Stimulated activated effector memory CD8-positive, alpha-beta T cell treated with anti-CD3 and anti-CD28 coated beads, Interleukin-12 subunit alpha, Interleukin-12 subunit beta, amount 100 ng/mL, for 72 hours (primary cell): Measurements from ENCODE around the gene VPS11.

Experiments used
- ATAC-seq: fragments of 150-1000 bp; cut with Tn5 transposase; 2 replicates; pipeline ENCODE4 v1.10.0; 2021
- DNase-seq, 2 donors: peaks; one replicate each; pipeline ENCODE4 v3.0.0; 2021 to 2022; ENCODE audit warnings: low spot score in 2 of 2
- H3K27ac Mint-ChIP-seq: one replicate; pipeline ENCODE4 v1.8.0; 2022; ENCODE audit warnings: mild to moderate bottlenecking, mixed read lengths
- H3K36me3 Mint-ChIP-seq: one replicate; pipeline ENCODE4 v1.8.0; 2022; ENCODE audit warnings: mild to moderate bottlenecking, mixed read lengths
- H3K4me1 Mint-ChIP-seq: one replicate; pipeline ENCODE4 v1.8.0; 2022; ENCODE audit warnings: mixed read lengths
- H3K4me3 Mint-ChIP-seq: one replicate; pipeline ENCODE4 v1.8.0; 2022; ENCODE audit warnings: mild to moderate bottlenecking, mixed read lengths
- H3K9me3 Mint-ChIP-seq: one replicate; pipeline ENCODE4 v1.8.0; 2022; ENCODE audit warnings: mixed read lengths

The VPS11 gene

DNA sequence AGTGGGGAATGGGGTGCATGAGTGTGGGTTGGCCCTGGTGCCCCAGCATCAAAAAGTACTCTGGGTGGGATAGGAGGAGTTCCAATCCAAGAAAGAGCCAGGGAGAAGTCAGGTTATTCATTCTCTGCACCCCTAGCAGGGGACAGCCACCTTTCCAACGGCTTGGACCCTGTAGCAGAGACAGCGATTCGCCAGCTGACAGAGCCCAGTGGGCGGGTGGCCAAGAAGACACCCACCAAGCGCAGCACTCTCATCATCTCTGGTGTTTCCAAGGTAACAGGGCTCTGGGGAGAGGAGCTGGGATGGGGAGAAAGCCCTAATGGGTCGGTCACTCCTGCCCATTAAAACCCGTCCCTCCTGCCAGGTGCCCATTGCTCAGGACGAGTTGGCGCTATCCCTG is 46.1 kb downstream of the VPS11 start:
- H3K36me3 Mint-ChIP-seq: peaks cover 59% of the 10 kb centered on the region
- no peak for ATAC-seq
- no peaks in the 10 kb centered on the region for H3K9me3 Mint-ChIP-seq
- H3K27ac Mint-ChIP-seq: peak overlapping the region; percentile 5
- peaks cover 33% of the 10 kb centered on the region for H3K4me1 Mint-ChIP-seq
- no peak overlapping the region for H3K4me3 Mint-ChIP-seq
- no peak for DNase-seq

DNA sequence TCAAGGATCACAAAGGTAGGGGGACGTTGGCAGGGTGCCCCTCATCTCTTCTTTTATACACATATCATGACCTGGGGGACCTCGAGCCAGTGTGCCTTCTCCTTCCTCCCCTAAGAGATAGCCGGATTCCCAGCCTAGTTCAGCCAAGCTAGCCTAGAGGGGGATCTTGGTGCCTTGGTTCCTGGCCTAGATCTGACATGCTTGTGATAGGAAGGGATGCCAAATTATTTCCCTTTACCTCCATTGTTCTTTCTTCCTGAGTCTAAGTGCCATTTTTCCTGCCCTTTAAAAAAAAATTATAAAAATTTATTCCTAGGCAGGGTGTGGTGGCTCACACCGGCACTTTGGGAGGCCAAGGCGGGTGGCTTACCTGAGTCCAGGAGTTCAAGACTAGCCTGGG is 46.7 kb downstream of the VPS11 start:
- Mint-ChIP-seq H3K36me3 (peaks cover 55% of the 10 kb centered on the region), H3K27ac (no peak overlapping the region), H3K4me1 (peaks cover 26% of the 10 kb centered on the region), H3K4me3 (no peak overlapping the region), H3K9me3 (no peaks in the 10 kb centered on the region)
- DNase-seq (no peak), ATAC-seq (no peak)

DNA sequence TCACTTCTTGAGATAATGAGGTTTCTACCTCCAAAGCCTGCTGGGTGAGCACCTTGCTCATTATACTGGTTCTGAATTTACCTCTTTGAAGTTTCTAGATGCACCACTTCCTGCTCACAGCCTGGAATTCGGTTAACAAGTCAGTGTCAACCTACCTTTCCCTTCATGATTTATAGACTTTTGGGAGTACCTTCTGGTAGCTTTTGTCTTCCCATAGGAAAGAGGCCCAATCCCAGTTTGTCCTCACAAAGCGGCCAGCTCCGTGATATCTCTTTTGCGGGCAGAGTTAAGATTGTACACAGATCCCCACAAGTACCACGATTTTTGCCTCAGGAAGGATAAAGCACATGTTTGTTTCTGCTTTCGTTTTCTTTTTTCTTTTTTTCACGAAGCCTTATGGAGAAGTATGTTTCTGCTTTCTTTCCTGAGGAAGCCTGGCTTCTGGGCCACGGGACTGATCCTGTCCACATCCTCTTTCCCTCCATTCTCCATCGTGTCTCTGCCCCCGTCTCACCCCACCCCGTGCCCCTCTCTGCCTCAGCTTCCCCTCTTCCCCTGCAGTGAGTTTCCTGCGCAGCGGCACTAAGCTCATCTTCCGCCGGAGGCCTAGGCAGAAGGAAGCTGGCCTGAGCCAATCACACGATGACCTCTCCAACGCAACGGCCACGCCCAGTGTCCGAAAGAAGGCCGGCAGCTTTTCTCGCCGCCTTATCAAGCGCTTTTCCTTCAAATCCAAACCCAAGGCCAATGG is 48.0 kb downstream of the VPS11 start:
- Mint-ChIP-seq H3K4me3 (peak overlapping the region; percentile 32), H3K4me1 (peaks cover 20% of the 10 kb centered on the region), H3K9me3 (no peaks in the 10 kb centered on the region), H3K27ac (peak overlapping the region; percentile 77), H3K36me3 (peaks cover 53% of the 10 kb centered on the region)
- DNase-seq (no peak), ATAC-seq (peak; percentile 20)

DNA sequence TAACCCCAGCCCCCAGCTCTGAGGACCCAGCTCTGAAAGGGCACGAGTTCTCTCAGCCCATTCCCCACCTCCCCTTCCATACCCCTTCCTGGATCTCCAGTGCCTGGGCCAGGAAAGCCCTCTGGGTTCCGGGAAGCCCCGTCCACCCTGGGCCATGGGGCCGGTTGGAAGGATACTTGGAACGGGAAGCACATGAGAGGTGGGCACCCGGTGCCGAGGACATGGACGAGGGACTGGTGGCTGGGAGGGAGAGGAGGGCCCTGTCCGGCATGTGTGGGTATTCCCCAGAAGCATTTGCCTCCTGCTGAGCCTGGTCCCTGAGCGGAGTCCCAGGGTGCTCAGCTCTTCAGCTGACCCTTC is 48.6 kb downstream of the VPS11 start:
- peaks cover 23% of the 10 kb centered on the region for H3K4me1 Mint-ChIP-seq
- no peaks in the 10 kb centered on the region for H3K9me3 Mint-ChIP-seq
- peak overlapping the region; percentile 77 for H3K27ac Mint-ChIP-seq
- H3K4me3 Mint-ChIP-seq: peak overlapping the region; percentile 32
- no peak for DNase-seq
- no peak for ATAC-seq
- H3K36me3 Mint-ChIP-seq: peaks cover 51% of the 10 kb centered on the region

DNA sequence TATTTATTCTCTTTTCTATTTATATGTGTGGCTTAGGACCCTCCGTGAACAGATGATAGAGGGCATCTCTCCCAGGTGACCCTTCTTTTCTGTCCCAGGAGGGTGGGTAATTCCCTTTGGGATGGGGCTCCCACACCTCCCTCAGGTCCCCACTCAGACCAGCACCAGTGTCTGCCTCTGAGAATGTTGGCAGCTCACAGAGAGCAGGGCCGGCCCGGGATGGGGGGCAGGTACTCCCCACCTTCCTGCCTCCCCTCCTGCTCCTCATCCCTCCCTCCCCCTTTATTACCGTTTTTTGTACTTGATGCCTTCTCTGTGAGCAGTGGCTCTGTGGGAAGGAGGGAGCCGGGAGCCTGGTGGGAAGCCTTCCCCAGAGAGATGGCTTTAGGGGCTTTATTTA is 49.0 kb downstream of the VPS11 start:
- Mint-ChIP-seq H3K4me3 (no peak overlapping the region), H3K4me1 (peaks cover 23% of the 10 kb centered on the region), H3K27ac (peak overlapping the region; percentile 77), H3K9me3 (no peaks in the 10 kb centered on the region), H3K36me3 (peaks cover 51% of the 10 kb centered on the region)
- ATAC-seq (no peak), DNase-seq (no peak)

DNA sequence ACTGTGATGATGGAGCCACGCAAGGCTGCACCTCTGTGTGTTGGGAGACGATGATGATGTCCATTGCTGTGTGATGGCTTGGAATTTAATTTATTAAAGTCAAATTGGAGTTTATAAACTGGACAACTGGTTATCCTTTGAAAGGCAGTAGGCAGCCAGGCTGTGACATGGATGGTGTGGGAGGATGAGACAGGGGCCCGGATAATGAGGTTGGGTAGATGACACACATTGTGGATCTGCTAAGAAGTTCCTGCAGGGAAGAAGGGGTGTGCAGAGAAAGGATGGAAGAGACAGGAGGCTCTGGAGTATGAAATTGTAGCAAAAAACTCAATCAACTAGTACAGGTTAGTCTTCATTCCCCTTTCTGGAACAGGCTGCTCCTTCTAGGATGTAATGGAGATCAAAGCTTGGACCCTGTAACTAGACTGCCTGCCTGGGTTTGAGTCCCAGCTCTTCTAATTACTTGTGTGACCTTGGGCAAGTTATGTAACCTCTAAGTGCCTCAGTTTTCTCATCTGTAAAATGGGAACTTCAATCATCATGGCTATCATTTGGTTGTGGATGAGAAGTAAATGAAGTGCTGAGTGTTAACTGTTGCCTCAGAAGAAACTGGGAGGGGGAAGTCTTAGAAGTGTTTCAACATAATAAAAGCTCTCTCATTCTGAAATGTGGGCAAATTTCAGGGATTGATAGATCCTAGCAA is 49.5 kb downstream of the VPS11 start:
- peak overlapping the region; percentile 77 for H3K27ac Mint-ChIP-seq
- no peak overlapping the region for H3K4me3 Mint-ChIP-seq
- peaks cover 54% of the 10 kb centered on the region for H3K36me3 Mint-ChIP-seq
- DNase-seq (no peak), ATAC-seq (no peak)
- H3K9me3 Mint-ChIP-seq: no peaks in the 10 kb centered on the region
- H3K4me1 Mint-ChIP-seq: peaks cover 29% of the 10 kb centered on the region

DNA sequence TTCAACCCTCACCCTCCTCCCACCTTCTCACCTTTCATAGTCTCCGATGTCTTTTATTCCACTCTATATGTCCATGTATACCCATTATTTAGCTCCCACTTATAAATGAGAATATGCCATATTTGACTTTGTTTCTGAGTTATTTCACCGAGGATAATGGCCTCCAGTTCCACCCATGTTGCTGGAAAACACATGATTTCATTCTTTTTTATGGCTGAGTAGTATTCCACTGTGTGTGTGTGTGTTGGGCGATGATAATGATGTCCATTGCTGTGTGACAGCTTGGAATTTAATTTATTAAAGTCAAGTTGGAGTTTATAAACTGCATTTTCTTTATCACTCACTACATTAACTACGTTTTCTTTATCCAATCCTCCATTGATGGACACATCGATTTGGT is 50.6 kb downstream of the VPS11 start:
- ATAC-seq (no peak), DNase-seq (no peak)
- H3K27ac Mint-ChIP-seq: no peak overlapping the region
- no peak overlapping the region for H3K4me3 Mint-ChIP-seq
- no peaks in the 10 kb centered on the region for H3K9me3 Mint-ChIP-seq
- peaks cover 39% of the 10 kb centered on the region for H3K4me1 Mint-ChIP-seq
- peaks cover 55% of the 10 kb centered on the region for H3K36me3 Mint-ChIP-seq

DNA sequence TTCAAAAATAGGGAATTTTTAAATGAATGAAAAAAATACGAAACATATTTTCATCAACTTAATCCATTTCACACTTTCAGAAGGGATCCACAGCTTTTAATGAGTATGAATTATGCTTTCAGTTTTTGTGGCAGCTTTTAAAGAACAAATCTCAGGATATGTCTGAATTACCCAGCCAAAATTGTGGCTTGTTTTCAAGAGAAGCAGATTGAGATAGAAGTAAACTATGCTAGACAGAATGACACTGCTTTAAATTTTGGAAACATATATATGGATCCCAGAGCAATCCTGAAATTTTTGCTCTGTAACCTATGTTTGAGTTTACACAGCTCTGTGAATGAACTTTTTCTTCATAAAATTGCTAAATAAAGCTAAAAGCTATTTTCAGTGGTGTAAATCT is 51.3 kb downstream of the VPS11 start:
- DNase-seq: no peak
- ATAC-seq: no peak
- Mint-ChIP-seq H3K9me3 (no peaks in the 10 kb centered on the region), H3K36me3 (peaks cover 55% of the 10 kb centered on the region), H3K4me1 (peaks cover 41% of the 10 kb centered on the region), H3K27ac (no peak overlapping the region), H3K4me3 (no peak overlapping the region)

DNA sequence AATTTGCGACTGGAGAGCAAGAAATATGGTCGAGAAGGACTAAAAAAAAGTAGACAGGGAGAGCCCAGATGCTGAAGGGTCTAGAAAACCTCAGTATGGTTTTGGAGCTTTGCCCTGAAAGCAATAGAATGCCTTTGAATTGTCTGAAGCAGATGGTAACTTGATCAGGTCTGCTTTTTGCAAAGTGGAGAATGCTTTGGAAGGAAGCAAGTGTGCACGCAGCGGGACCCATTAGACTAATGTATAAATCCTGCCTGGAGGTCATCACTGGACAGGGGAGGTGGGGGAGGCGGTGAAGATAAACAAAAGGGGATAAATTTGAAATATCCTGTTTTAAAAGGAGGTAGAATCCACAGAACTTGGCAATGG is 53.0 kb downstream of the VPS11 start:
- Mint-ChIP-seq H3K36me3 (peaks cover 55% of the 10 kb centered on the region), H3K4me1 (peaks cover 35% of the 10 kb centered on the region), H3K9me3 (no peaks in the 10 kb centered on the region), H3K27ac (peak overlapping the region; percentile 94), H3K4me3 (peak overlapping the region; percentile 88)
- ATAC-seq (no peak), DNase-seq (no peak)

DNA sequence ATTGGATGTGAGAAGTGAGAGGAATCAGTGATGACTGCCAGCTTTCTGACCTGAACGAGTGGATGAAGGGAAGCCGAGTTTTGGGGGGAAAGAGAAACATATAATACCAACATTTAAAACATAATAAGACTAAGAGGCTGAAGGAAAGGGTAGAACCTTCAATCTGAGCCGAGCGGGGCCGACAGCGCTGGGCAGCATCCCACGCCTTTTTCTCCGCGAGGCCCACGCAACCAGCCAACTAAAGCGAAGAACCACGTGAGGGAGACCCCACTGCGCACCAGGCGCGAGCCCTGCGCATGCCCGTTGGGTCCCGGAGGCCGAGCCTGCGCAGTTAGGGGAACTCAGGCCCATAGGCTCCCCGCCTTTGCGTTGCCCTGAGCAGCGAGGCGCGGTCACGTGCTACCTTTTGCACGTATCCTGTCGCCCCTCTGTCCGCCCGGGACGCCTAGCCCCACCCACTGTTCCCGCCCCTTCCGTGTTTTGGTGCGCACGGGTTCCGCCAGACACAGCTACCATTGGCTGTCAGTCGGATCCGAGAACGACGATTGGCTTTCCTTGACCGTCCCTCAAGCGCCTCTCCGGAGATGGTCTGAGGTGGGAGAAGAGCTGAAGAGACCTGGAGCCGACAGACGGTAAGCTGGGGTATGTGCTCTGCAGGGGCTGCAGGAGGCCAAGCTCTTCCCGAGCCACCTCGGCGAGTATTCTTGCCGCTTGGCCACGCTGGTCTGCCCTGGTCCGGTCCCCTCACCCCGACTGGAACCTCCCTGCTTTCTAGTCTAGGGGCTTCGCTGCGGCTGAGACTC is 53.6 kb downstream of the VPS11 start, which contains the start of gene HINFP:
TSS of gene HINFP (plus strand) at position 573 of the 803 bp plus-strand sequence. CDS start 5,365 bp downstream, outside the sequence.
- Mint-ChIP-seq H3K9me3 (no peaks in the 10 kb centered on the region), H3K4me1 (peaks cover 30% of the 10 kb centered on the region), H3K27ac (peak within 1 kb of the TSS; percentile 94), H3K36me3 (peaks cover 52% of the 10 kb centered on the region), H3K4me3 (peak within 1 kb of the TSS; percentile 88)
- ATAC-seq (peak; percentile 98), DNase-seq (peak; percentile 93 to 99)

DNA sequence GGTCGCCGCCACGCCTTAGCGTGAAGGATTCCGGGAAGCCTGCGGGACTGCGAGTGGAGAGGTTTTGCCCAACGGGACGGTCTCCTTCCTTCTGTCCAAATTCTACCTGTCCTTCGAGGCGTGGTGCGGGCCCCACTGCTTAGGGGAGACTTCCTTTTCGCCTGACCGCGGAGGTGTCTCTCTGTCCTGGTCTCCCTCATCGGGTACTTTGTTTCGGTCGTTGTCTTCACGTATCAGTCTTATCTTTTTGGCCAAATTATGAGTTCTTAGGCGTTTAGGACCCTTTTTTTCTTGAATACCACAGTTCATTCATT is 54.1 kb downstream of the VPS11 start:
- Mint-ChIP-seq H3K36me3 (peaks cover 54% of the 10 kb centered on the region), H3K27ac (peak overlapping the region; percentile 94), H3K4me1 (peaks cover 33% of the 10 kb centered on the region), H3K4me3 (peak overlapping the region; percentile 88), H3K9me3 (no peaks in the 10 kb centered on the region)
- ATAC-seq (peak; percentile 14), DNase-seq (no peak)

DNA sequence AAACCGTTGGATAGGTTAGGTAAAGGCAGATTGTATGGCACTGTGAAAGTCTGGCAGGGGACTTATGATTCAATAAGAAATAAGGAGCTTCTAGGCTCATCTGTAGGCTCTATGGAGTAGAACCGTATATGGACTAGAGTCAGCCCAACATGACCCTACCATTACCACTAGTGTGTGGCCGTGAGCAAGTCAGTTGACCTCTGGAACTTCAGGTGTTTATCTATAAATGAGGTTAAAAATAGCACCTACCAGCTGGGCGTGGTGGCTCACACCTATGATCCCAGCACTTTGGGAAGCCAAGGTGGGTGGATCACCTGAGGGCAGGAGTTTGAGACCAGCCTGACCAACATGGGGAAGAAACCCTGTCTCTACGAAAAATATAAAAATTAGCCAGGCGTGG is 58.2 kb downstream of the VPS11 start:
- H3K36me3 Mint-ChIP-seq: peaks cover 93% of the 10 kb centered on the region
- no peak for ATAC-seq
- H3K27ac Mint-ChIP-seq: no peak overlapping the region
- peaks cover 28% of the 10 kb centered on the region for H3K4me1 Mint-ChIP-seq
- no peak for DNase-seq
- H3K9me3 Mint-ChIP-seq: no peaks in the 10 kb centered on the region
- no peak overlapping the region for H3K4me3 Mint-ChIP-seq

DNA sequence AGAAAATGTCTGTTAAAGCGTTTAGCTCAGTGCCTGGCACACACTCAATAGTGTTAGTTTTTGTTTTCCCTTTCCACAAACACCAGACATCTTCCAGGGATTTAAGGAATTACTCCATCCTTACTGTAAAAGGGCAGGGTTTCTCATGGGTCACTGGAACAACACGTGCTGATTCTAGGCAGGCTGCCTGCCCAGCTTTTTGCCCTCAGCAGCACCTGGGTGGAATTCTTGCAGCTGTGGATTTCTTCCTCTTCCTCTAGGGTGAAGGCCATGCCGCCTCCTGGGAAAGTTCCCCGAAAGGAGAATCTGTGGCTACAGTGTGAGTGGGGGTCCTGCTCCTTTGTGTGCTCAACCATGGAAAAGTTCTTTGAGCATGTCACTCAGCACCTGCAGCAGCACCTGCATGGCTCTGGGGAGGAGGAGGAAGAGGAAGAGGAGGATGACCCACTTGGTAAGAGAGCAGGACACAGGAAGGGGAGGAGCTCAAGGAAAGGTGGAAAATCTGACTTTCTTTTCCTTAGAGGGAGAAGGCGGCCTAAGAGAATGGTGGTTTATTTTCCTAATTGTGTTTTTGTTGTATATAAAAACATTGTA is 59.2 kb downstream of the VPS11 start:
- Mint-ChIP-seq H3K4me3 (no peak overlapping the region), H3K9me3 (no peaks in the 10 kb centered on the region), H3K27ac (peak overlapping the region; percentile 71)

DNA sequence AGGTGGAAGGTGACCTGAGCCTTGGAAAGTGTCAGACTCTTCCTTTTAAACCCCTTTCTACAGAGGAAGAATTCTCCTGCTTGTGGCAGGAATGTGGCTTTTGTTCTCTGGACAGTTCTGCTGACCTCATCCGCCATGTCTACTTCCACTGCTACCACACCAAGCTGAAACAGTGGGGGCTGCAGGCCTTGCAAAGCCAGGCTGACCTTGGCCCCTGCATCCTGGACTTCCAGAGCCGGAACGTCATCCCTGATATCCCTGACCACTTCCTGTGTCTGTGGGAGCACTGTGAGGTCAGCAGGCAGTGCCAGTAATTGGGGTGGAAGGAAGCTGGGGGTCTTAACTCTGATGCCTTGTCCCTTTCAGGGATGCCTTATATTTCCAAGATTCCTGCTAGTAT is 63.0 kb downstream of the VPS11 start:
- DNase-seq (no peak), ATAC-seq (no peak)
- Mint-ChIP-seq H3K9me3 (no peaks in the 10 kb centered on the region), H3K27ac (peak overlapping the region; percentile 58), H3K4me1 (peaks cover 6% of the 10 kb centered on the region), H3K36me3 (peaks cover 89% of the 10 kb centered on the region), H3K4me3 (no peak overlapping the region)

More for the DNA sequence above, 59.2 kb downstream of the VPS11 start:
- DNase-seq (no peak), ATAC-seq (no peak)
- Mint-ChIP-seq H3K36me3 (peaks cover 93% of the 10 kb centered on the region), H3K4me1 (peaks cover 22% of the 10 kb centered on the region)
